GM19468 (cell line): ENCODE data around the gene HMCN1.

Experiments
- ATAC-seq: cut with Tn5 transposase; IDR thresholded peaks from one replicate; pipeline ENCODE4 v1.9.1; 2021; ENCODE audit warnings: mild to moderate bottlenecking, moderate library complexity, moderate number of reproducible peaks; ENCODE audit not compliant: unreplicated experiment; ENCODE audit errors: extremely low read depth

The HMCN1 gene

GRCh38 chr1:186212568-186213224 lies 478.5 kb downstream of the HMCN1 start:
- ATAC-seq, result peak; percentile 55

GRCh38 chr1:186213225-186213607 lies 479.0 kb downstream of the HMCN1 start:
- ATAC-seq, result no peak

GRCh38 chr1:186214791-186215190 lies 480.6 kb downstream of the HMCN1 start:
- ATAC-seq, result no peak

GRCh38 chr1:186215636-186216035 lies 481.4 kb downstream of the HMCN1 start:
- no peak for ATAC-seq

- ATAC-seq, result peak; percentile 80
These were observed 484.6 kb downstream of the HMCN1 start for GRCh38 chr1:186218654-186219352.

- ATAC-seq, result no peak
These were observed 485.9 kb downstream of the HMCN1 start for GRCh38 chr1:186220067-186220466.

- ATAC-seq, result no peak
These were observed 486.7 kb downstream of the HMCN1 start for GRCh38 chr1:186220911-186221310.

GRCh38 chr1:186225096-186225495 lies 490.9 kb downstream of the HMCN1 start:
- no peak for ATAC-seq

- ATAC-seq, result no peak
These were observed 494.6 kb downstream of the HMCN1 start for GRCh38 chr1:186228749-186229148.

GRCh38 chr1:186231861-186232436 lies 497.8 kb downstream of the HMCN1 start:
- no peak for ATAC-seq

GRCh38 chr1:186234976-186235686 lies 500.9 kb downstream of the HMCN1 start:
- no peak for ATAC-seq

- no peak for ATAC-seq
These were observed 501.5 kb downstream of the HMCN1 start for GRCh38 chr1:186235696-186236095.

GRCh38 chr1:186236921-186237320 lies 502.7 kb downstream of the HMCN1 start:
- ATAC-seq, result no peak

GRCh38 chr1:186239171-186239570 lies 505.0 kb downstream of the HMCN1 start:
- no peak for ATAC-seq

- no peak for ATAC-seq
These were observed 506.2 kb downstream of the HMCN1 start for GRCh38 chr1:186240436-186240835.
